Occipital lobe (tissue), 2 donors: Measurements from ENCODE around the gene SDK2. TPM values are rescaled to one million over a fixed set of nuclear protein-coding genes. Genes with fewer than 3 reads are reported as not detected.

Experiments used
- DNase-seq: peaks from one replicate; lab custom pipeline; 2025; lab: John Stamatoyannopoulos, UW
- total RNA-seq: library from RNA; depleted of rRNA; stranded (reverse); fragments of >200 nt; gene quantifications from one replicate; pipeline ENCODE4 v1.2.3, GENCODE V29; 2014

SDK2 gene
- 6.9 TPM for total RNA-seq

GRCh38 chr17:73644145-73645049 lies at the start of gene SDK2:
SDK2 (minus strand) TSS chr17:73644445; CDS start chr17:73644088, 357 bp downstream.
- no peak for DNase-seq

- no peak for DNase-seq
These were observed 48.8 kb upstream of the SDK2 start for GRCh38 chr17:73693071-73693470.

- DNase-seq = no peak
These were observed 47.1 kb upstream of the SDK2 start for GRCh38 chr17:73691321-73691766.

- no peak for DNase-seq
These were observed 46.4 kb upstream of the SDK2 start for GRCh38 chr17:73690676-73691075.

GRCh38 chr17:73689596-73690275 lies 45.5 kb upstream of the SDK2 start:
- DNase-seq = no peak

- no peak for DNase-seq
These were observed 42.7 kb upstream of the SDK2 start for GRCh38 chr17:73686961-73687360.

GRCh38 chr17:73686126-73686525 lies 41.9 kb upstream of the SDK2 start:
- no peak for DNase-seq

GRCh38 chr17:73684183-73684582 lies 39.9 kb upstream of the SDK2 start:
- no peak for DNase-seq

GRCh38 chr17:73683771-73684170 lies 39.5 kb upstream of the SDK2 start:
- no peak for DNase-seq

GRCh38 chr17:73681946-73682345 lies 37.7 kb upstream of the SDK2 start:
- DNase-seq = no peak

- DNase-seq = no peak
These were observed 35.2 kb upstream of the SDK2 start for GRCh38 chr17:73679476-73679875.

GRCh38 chr17:73678999-73679398 lies 34.8 kb upstream of the SDK2 start:
- DNase-seq = no peak

GRCh38 chr17:73669771-73670170 lies 25.5 kb upstream of the SDK2 start:
- no peak for DNase-seq

GRCh38 chr17:73667181-73667959 lies 23.1 kb upstream of the SDK2 start:
- no peak for DNase-seq

GRCh38 chr17:73663614-73664013 lies 19.4 kb upstream of the SDK2 start:
- no peak for DNase-seq

GRCh38 chr17:73660366-73660765 lies 16.1 kb upstream of the SDK2 start:
- no peak for DNase-seq

GRCh38 chr17:73658821-73659515 lies 14.7 kb upstream of the SDK2 start:
- DNase-seq = no peak

GRCh38 chr17:73657473-73658116 lies 13.3 kb upstream of the SDK2 start:
- DNase-seq = no peak

GRCh38 chr17:73654241-73654640 lies 10.0 kb upstream of the SDK2 start:
- no peak for DNase-seq

- no peak for DNase-seq
These were observed 9.6 kb upstream of the SDK2 start for GRCh38 chr17:73653810-73654209.
